HCT116 (cell line): Measurements from ENCODE around the gene HOGA1. TPM values are rescaled to one million over a fixed set of nuclear protein-coding genes. Genes with fewer than 3 reads are reported as not detected.

ENCODE experiments used
- ATAC-seq: fragments of 200-7000 bp; cut with Tn5 transposase; 2 replicates; pipeline ENCODE4 v1.9.1; 2020; ENCODE audit warnings: mild to moderate bottlenecking, moderate library complexity
- BruUV-seq: library from RNA; stranded (reverse); fragments of 400-500 nt; replicated peaks from 2 replicates; lab custom pipeline; 2021; lab: Mats Ljungman, UMichigan
- CTCF ChIA-PET: fragments of 300-600 bp; sonication (Branson Sonifier 250); formaldehyde crosslinking; loops from one replicate; lab custom pipeline; 2021; ENCODE audit warnings: antibody characterized with exemption; lab: Charles Lee
- POLR2A ChIA-PET: fragments of 300-600, 350-600 bp; sonication (Branson Sonifier 250); formaldehyde crosslinking; loops from one replicate; lab custom pipeline; 2021; ENCODE audit warnings: antibody characterized with exemption; lab: Charles Lee
- RAD21 ChIA-PET, 2 experiments: fragments of 300-600 bp; sonication (Branson Sonifier 250); formaldehyde crosslinking; loops; one replicate each; lab custom pipeline; 2023; ENCODE audit warnings: low total read pairs in 2 of 2; ENCODE audit not compliant: uncharacterized antibody in 2 of 2, unreplicated experiment in 2 of 2, low non-redundant PET in 1 of 2; lab: Charles Lee
- DNase-seq: peaks from one replicate; pipeline ENCODE4 v3.0.0-alpha.2; 2010; ENCODE audit warnings: low read depth, low spot score
- H2AFZ ChIP-seq: fragments of 200-600 bp; shearing (Covaris generic), sonication (generic); 2 replicates; pipeline ENCODE4 v1.6.1; 2017; ENCODE audit warnings: low read depth, mixed run types, mixed read lengths, antibody characterized with exemption, low read length; ENCODE audit not compliant: poor library complexity, severe bottlenecking
- H3K27ac ChIP-seq: 2 replicates; pipeline ENCODE4 v1.5.1; 2012; ENCODE audit warnings: low read depth, low read length
- H3K27me3 ChIP-seq: fragments of 200-600 bp; sonication (generic); 2 replicates; pipeline ENCODE4 v1.6.1; 2016; ENCODE audit warnings: mixed run types, low read length, mixed read lengths; ENCODE audit not compliant: insufficient read depth
- H3K36me3 ChIP-seq, 2 experiments: fragments of 200-500 bp in 1 of 2; fragments of 200-600 bp in 1 of 2; sonication (Bioruptor generic) in 1 of 2; sonication (generic) in 1 of 2; 2 replicates each; pipeline versions ENCODE4 v1.5.1 to v1.6.1; 2014 to 2016; ENCODE audit warnings: low read length in 2 of 2, inconsistent platforms in 1 of 2, mixed read lengths in 1 of 2, mixed run types in 1 of 2; ENCODE audit not compliant: insufficient read depth in 2 of 2, control insufficient read depth in 1 of 2
- H3K4me1 ChIP-seq, 2 experiments: fragments of 200-600 bp in 1 of 2; sonication (generic) in 1 of 2; 2 replicates each; pipeline versions ENCODE4 v1.5.1 to v1.6.1; 2012 to 2017; ENCODE audit warnings: low read length in 2 of 2, inconsistent platforms in 1 of 2, mild to moderate bottlenecking in 1 of 2, mixed read lengths in 1 of 2, mixed run types in 1 of 2, moderate library complexity in 1 of 2; ENCODE audit not compliant: insufficient read depth in 2 of 2, control insufficient read depth in 1 of 2
- H3K4me2 ChIP-seq: fragments of 200-600 bp; sonication (generic); 2 replicates; pipeline ENCODE4 v1.6.1; 2017; ENCODE audit warnings: mixed run types, low read length, mixed read lengths
- H3K4me3 ChIP-seq, 2 experiments: fragments of 200-600 bp in 1 of 2; sonication (generic) in 1 of 2; replicated peaks in 1 of 2; 2 replicates each; pipeline ENCODE4 v1.5.1; 2011 to 2016; ENCODE audit warnings: low read length in 2 of 2, control low read depth in 1 of 2, low read depth in 1 of 2, mild to moderate bottlenecking in 1 of 2, mixed read lengths in 1 of 2, mixed run types in 1 of 2
- H3K79me2 ChIP-seq: fragments of 200-600 bp; sonication (generic); 2 replicates; pipeline ENCODE4 v1.6.1; 2017; ENCODE audit warnings: mild to moderate bottlenecking, mixed run types, low read length, moderate library complexity, mixed read lengths; ENCODE audit not compliant: insufficient read depth
- H3K9ac ChIP-seq: fragments of 200-600 bp; sonication (generic); 2 replicates; pipeline ENCODE4 v1.6.1; 2016; ENCODE audit warnings: low read length, mixed read lengths
- H3K9me2 ChIP-seq: fragments of 200-600 bp; sonication (generic), shearing (Covaris generic); 2 replicates; pipeline ENCODE4 v1.6.1; 2017; ENCODE audit warnings: mixed run types, mild to moderate bottlenecking, moderate library complexity; ENCODE audit not compliant: insufficient read depth
- H3K9me3 ChIP-seq, 2 experiments: fragments of 200-500 bp in 1 of 2; fragments of 200-600 bp in 1 of 2; sonication (Bioruptor generic) in 1 of 2; sonication (generic) in 1 of 2; 2 replicates each; pipeline ENCODE4 v1.6.1; 2014 to 2017; ENCODE audit warnings: low read length in 2 of 2, mixed read lengths in 2 of 2, inconsistent platforms in 1 of 2, low read depth in 1 of 2, mild to moderate bottlenecking in 1 of 2, mixed run types in 1 of 2, moderate library complexity in 1 of 2; ENCODE audit not compliant: control insufficient read depth in 1 of 2, insufficient read depth in 1 of 2
- H4K20me1 ChIP-seq: fragments of 200-600 bp; sonication (generic), shearing (Covaris generic); 2 replicates; pipeline ENCODE4 v1.6.1; 2017; ENCODE audit warnings: mixed run types, mild to moderate bottlenecking, moderate library complexity; ENCODE audit not compliant: insufficient read depth
- CEBPB ChIP-seq: IDR thresholded peaks from 2 replicates; pipeline ENCODE4 v1.6.1; 2012; ENCODE audit warnings: low read depth
- EGR1 ChIP-seq: IDR thresholded peaks from 2 replicates; pipeline ENCODE4 v1.6.1; 2012; ENCODE audit warnings: low read depth
- EZH2phosphoT487 ChIP-seq: fragments of 200-600 bp; IDR thresholded peaks from 2 replicates; pipeline ENCODE4 v1.6.1; 2018; ENCODE audit warnings: antibody characterized with exemption, borderline replicate concordance
- JUND ChIP-seq: IDR thresholded peaks from 2 replicates; pipeline ENCODE4 v1.6.1; 2012
- POLR2A ChIP-seq: IDR thresholded peaks from 2 replicates; pipeline ENCODE4 v1.7.0; 2011; ENCODE audit warnings: borderline replicate concordance; ENCODE audit not compliant: insufficient read depth, insufficient read length; ENCODE audit errors: extremely low read depth
- RAD21 ChIP-seq: IDR thresholded peaks from 2 replicates; pipeline ENCODE4 v1.6.1; 2012; ENCODE audit warnings: low read depth, mild to moderate bottlenecking
- TCF7L2 ChIP-seq: IDR thresholded peaks from 2 replicates; pipeline ENCODE4 v1.7.0; 2011; ENCODE audit warnings: borderline replicate concordance, inconsistent platforms; ENCODE audit not compliant: insufficient read depth, insufficient read length; ENCODE audit errors: extremely low read depth
- ZFX ChIP-seq: fragments of 450-650 bp; IDR thresholded peaks from 2 replicates; pipeline ENCODE4 v1.6.1; 2017
- ZNF274 ChIP-seq: fragments of 200-500 bp; sonication (Bioruptor generic); IDR thresholded peaks from 2 replicates; pipeline ENCODE4 v1.6.1; 2014; ENCODE audit warnings: mild to moderate bottlenecking, low read depth, low read length, inconsistent platforms
- intact Hi-C: fragments of 100-400 bp; cut with micrococcal nuclease; formaldehyde crosslinking; loops from 2 replicates; pipeline ENCODE4 v1.10.0; 2022
- total RNA-seq: library from RNA; stranded (reverse); gene quantifications from one replicate; pipeline ENCODE4 v1.2.1, GENCODE V29; 2021; ENCODE audit not compliant: unreplicated experiment
- TF ChIP-seq, protein P1 (sequence below): IDR thresholded peaks from 2 replicates; pipeline ENCODE4 v1.6.1; 2012; ENCODE audit warnings: low read depth
- TF ChIP-seq, protein P2 (sequence below): IDR thresholded peaks from 2 replicates; pipeline ENCODE4 v1.6.1; 2012
- TF ChIP-seq, protein P3 (sequence below): IDR thresholded peaks from 2 replicates; pipeline ENCODE4 v1.6.1; 2012

Gene HOGA1
- total RNA-seq, 1 experiment from 2014 or later: 1.6 TPM

DNA sequence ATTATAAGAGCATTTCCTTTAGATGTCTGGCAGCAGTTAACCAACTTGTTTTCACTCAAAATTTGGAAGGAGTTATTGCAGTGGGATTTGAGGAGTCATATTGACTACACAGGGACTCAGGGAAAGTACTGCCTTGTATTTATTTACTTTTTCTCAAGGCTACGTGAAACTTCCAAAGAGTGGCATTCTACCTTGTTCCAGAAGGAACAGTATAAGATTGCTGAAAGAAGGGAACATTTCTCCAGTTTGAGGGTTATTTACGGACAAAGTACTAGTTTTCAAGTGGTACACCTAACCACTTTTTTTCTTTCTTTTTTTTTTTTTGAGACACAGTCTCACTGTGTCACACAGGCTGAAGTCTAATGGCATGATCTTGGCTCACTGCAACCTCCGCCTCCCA, 44.0 kb downstream of the HOGA1 start:
- Histone ChIP-seq H3K27ac (no peak overlapping the region), H3K4me2 (no peak overlapping the region), H3K4me3 (no peak overlapping the region), H2AFZ (no peak overlapping the region), H3K27me3 (no peaks in the 10 kb centered on the region), H3K36me3 (no peaks in the 10 kb centered on the region), H3K79me2 (peaks cover 6% of the 10 kb centered on the region; the same call in 1 of the 2 replicates), H3K4me1 (peaks cover 0 to 19% of the 10 kb centered on the region in 2 experiments; a peak in 3 of 4 replicates), H3K9ac (no peak overlapping the region), H3K9me3 (no peaks in the 10 kb centered on the region), H3K9me2 (no peaks in the 10 kb centered on the region), H4K20me1 (no peaks in the 10 kb centered on the region)
- intact Hi-C loops: no loop called here
- TF ChIP-seq, protein P1, sequence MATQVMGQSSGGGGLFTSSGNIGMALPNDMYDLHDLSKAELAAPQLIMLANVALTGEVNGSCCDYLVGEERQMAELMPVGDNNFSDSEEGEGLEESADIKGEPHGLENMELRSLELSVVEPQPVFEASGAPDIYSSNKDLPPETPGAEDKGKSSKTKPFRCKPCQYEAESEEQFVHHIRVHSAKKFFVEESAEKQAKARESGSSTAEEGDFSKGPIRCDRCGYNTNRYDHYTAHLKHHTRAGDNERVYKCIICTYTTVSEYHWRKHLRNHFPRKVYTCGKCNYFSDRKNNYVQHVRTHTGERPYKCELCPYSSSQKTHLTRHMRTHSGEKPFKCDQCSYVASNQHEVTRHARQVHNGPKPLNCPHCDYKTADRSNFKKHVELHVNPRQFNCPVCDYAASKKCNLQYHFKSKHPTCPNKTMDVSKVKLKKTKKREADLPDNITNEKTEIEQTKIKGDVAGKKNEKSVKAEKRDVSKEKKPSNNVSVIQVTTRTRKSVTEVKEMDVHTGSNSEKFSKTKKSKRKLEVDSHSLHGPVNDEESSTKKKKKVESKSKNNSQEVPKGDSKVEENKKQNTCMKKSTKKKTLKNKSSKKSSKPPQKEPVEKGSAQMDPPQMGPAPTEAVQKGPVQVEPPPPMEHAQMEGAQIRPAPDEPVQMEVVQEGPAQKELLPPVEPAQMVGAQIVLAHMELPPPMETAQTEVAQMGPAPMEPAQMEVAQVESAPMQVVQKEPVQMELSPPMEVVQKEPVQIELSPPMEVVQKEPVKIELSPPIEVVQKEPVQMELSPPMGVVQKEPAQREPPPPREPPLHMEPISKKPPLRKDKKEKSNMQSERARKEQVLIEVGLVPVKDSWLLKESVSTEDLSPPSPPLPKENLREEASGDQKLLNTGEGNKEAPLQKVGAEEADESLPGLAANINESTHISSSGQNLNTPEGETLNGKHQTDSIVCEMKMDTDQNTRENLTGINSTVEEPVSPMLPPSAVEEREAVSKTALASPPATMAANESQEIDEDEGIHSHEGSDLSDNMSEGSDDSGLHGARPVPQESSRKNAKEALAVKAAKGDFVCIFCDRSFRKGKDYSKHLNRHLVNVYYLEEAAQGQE: no peak
- TF ChIP-seq TCF7L2 (no peak), EZH2phosphoT487 (no peak)
- DNase-seq: no peak
- RAD21 ChIA-PET: no interaction called here
- CTCF ChIA-PET: no interaction called here
- ATAC-seq: no peak
- no TSS peak for BruUV-seq
- POLR2A ChIA-PET: no interaction called here

DNA sequence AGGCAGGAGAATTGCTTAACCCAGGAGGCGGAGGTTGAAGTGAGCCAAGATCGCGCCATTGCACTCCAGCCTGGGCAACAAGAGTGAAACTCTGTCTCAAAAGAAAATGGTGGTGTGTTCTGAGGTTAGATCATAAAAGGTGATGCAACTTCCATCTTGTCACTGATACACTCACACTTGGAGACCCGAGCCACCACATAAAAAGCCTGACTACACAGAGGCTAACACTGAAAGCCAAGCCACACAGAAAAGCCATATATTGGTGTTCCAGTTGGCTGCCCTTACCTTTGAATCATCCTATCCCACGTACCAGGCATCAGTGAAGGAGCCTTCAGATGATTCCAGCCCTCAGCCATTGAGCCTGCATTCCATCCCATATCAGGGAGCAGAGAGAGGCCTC, 45.1 kb downstream of the HOGA1 start:
- RAD21 ChIA-PET: no interaction called here
- no peaks in the 10 kb centered on the region for H3K9me2 ChIP-seq
- no peak overlapping the region for H3K27ac ChIP-seq
- H3K79me2 ChIP-seq: peaks cover 6% of the 10 kb centered on the region; the same call in 1 of the 2 replicates
- H3K4me3 ChIP-seq: no peak overlapping the region
- H3K4me1 ChIP-seq: peaks cover 0 to 25% of the 10 kb centered on the region in 2 experiments; a peak in 3 of 4 replicates
- H2AFZ ChIP-seq: no peak overlapping the region
- TF ChIP-seq, protein P2, sequence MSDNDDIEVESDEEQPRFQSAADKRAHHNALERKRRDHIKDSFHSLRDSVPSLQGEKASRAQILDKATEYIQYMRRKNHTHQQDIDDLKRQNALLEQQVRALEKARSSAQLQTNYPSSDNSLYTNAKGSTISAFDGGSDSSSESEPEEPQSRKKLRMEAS: no peak
- no peak for TF ChIP-seq POLR2A
- TF ChIP-seq ZFX: no peak
- no peak for TF ChIP-seq ZNF274
- TF ChIP-seq RAD21: no peak
- TF ChIP-seq CEBPB: no peak
- TF ChIP-seq, protein P3, sequence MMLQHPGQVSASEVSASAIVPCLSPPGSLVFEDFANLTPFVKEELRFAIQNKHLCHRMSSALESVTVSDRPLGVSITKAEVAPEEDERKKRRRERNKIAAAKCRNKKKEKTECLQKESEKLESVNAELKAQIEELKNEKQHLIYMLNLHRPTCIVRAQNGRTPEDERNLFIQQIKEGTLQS: no peak
- TF ChIP-seq EGR1: no peak
- no peak for TF ChIP-seq JUND
- POLR2A ChIA-PET: no interaction called here
- H3K36me3 ChIP-seq: no peaks in the 10 kb centered on the region
- H4K20me1 ChIP-seq: no peaks in the 10 kb centered on the region
- H3K27me3 ChIP-seq: no peaks in the 10 kb centered on the region
- ATAC-seq: no peak
- BruUV-seq: no TSS peak
- intact Hi-C loops: no loop called here
- H3K9me3 ChIP-seq: no peaks in the 10 kb centered on the region
- DNase-seq: no peak
- CTCF ChIA-PET: no interaction called here
- H3K9ac ChIP-seq: no peak overlapping the region
- H3K4me2 ChIP-seq: no peak overlapping the region
